T-helper 2 cell treated with Interferon-gamma antibody and Interleukin-4, amounts not matched to agents 5 μg/mL and 100 μg/mL, for 36 hours (primary cell): ENCODE measurements around the gene CTIF.
A peak's percentile ranks its signal among the peaks of the same experiment; 100 is the strongest.

Experiments
- DNase-seq: peaks from one replicate; pipeline ENCODE4 v3.0.0; 2021; ENCODE audit warnings: low spot score
- H3K27ac Mint-ChIP-seq: one replicate; pipeline ENCODE4 v1.8.0; 2021; ENCODE audit warnings: mild to moderate bottlenecking, mixed read lengths
- H3K27me3 Mint-ChIP-seq: one replicate; pipeline ENCODE4 v1.8.0; 2021; ENCODE audit warnings: low read depth, mixed read lengths
- H3K36me3 Mint-ChIP-seq: one replicate; pipeline ENCODE4 v1.8.0; 2021; ENCODE audit warnings: low read depth, mixed read lengths
- H3K4me1 Mint-ChIP-seq: one replicate; pipeline ENCODE4 v1.8.0; 2021; ENCODE audit warnings: low read depth, mixed read lengths
- H3K4me3 Mint-ChIP-seq: one replicate; pipeline ENCODE4 v1.8.0; 2022; ENCODE audit warnings: mild to moderate bottlenecking, moderate library complexity, mixed read lengths
- H3K9me3 Mint-ChIP-seq: one replicate; pipeline ENCODE4 v1.8.0; 2021; ENCODE audit warnings: mixed read lengths

The CTIF gene

GRCh38 chr18:48815179-48815515 lies 276.3 kb downstream of the CTIF start:
- Mint-ChIP-seq H3K27ac (no peak overlapping the region), H3K36me3 (no peaks in the 10 kb centered on the region), H3K27me3 (peaks cover 2% of the 10 kb centered on the region), H3K4me1 (peaks cover 31% of the 10 kb centered on the region), H3K9me3 (no peaks in the 10 kb centered on the region), H3K4me3 (no peak overlapping the region)
- DNase-seq: no peak

DNA sequence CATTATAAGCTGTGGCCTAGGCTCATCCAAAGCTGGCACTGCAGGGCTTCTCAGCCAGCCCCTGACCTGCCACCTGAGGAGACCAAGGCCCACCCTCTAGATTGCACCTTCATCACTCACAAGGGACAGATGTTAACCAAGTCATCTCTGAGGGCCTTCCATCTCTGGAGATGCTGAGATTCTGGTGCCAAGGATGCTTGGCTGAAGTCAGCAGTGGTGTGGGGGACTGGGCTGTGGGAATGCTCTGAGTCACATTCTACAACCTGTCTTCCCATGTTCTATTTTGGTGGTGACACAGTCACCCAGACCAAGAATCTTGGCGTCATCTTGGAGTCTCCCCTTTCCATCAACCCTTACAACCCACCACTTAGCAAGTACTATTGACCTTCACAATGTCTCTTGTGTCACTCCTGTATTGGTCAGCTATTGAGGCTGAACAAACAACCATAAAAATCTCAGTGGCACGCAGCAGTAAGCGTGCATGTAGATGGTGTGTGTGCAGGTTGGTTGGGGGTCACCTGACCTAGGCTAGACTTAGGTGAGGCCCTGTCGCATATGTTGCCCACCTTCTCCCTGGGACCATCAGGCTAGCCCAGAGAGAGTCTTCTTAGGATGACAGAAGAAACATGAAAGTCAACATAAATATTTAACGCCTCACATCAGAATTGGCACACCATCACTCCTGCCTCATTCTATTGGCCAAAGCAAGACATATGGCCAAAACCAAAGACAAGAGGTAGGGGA lies 276.9 kb downstream of the CTIF start:
- Mint-ChIP-seq H3K27ac (peak overlapping the region; percentile 18), H3K27me3 (no peaks in the 10 kb centered on the region), H3K36me3 (no peaks in the 10 kb centered on the region), H3K4me3 (no peak overlapping the region), H3K9me3 (no peaks in the 10 kb centered on the region), H3K4me1 (peaks cover 37% of the 10 kb centered on the region)
- peak; percentile 27 for DNase-seq

DNA sequence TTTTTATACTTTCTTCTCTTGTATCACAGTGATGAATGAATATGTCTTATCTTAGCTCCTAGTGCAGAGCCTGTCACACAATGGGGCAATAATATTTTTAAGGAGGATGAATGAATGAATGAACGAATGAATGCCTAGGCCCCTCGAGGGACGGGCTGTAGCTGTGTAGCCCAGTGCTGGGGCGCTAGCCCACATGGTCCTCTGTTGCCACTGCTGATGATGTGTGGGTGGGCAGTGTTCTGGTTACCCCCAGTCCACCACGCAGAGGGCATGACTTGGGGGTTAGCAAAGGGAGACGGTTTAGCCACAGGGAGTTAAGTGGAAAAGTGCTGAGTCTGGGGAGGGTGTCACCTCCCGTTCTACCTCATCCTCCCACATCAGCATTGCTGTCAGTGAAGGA lies 277.7 kb downstream of the CTIF start:
- no peak overlapping the region for H3K4me3 Mint-ChIP-seq
- no peak for DNase-seq
- no peaks in the 10 kb centered on the region for H3K9me3 Mint-ChIP-seq
- H3K27me3 Mint-ChIP-seq: no peaks in the 10 kb centered on the region
- H3K27ac Mint-ChIP-seq: peak overlapping the region; percentile 13
- H3K4me1 Mint-ChIP-seq: peaks cover 40% of the 10 kb centered on the region
- H3K36me3 Mint-ChIP-seq: no peaks in the 10 kb centered on the region

DNA sequence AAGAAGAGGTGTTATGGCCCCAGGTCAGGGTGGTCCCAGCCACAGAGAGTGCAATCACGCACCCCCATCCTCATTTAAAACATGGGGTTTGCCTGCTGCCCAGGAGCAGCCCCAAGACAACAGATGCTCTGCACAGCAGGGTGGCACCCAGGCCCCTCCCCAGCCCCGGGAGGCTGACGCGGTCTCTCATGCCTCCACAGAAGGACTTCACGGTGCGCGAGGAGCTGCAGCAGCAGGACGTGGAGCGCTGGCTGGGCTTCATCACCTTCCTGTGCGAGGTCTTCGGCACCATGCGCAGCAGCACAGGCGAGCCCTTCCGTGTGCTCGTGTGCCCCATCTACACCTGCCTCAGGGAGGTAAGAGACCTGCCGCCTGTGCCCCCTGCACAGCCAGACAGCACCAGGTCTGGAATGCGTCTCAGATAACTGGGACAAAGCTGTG lies 278.2 kb downstream of the CTIF start:
- no peak for DNase-seq
- Mint-ChIP-seq H3K4me3 (no peak overlapping the region), H3K36me3 (no peaks in the 10 kb centered on the region), H3K27me3 (no peaks in the 10 kb centered on the region), H3K27ac (no peak overlapping the region), H3K9me3 (no peaks in the 10 kb centered on the region), H3K4me1 (peaks cover 40% of the 10 kb centered on the region)

DNA sequence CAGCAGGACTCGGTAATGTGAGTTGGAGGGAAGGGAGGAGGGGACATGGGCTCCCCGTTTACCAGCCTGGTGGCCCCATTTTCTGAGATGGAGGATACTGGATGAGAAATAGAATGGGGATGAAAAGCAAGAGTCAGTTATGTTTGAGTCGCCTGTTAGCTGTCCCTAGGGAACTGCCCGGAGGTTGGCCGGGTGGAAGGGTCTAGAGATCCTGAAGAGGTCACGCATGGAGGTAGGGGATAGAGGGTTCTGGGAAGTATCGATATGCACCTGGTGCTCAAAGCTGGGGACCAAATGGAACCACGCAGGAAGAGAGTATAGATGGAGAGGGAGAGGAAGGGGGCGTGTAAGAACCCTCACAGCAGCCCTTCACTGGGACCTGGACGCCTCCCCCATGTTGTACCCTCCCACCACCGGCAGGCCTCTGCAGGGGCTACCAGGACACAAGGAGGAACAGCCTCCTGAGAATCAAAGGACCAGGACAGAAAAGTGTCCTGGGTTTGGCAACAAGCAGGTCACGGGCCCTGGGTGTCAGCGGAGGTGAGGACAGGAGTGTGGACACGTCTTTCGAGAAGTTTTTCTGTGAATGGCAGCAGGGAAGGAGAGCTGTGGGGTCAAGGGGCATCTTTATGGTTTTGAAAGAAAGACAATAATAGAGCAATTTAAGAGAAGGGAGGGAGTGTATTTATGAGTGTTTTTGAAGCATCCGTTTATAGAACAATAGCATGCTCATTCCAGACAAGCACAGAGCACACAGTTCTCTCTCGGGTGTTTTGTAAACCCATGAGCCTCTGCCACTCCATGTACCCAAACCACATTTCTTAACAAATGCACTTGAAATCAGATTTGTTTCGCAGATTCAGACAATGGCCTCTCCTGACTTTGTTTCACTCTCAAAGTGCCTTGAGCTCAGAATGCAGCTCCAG lies 279.8 kb downstream of the CTIF start:
- DNase-seq: no peak
- no peak overlapping the region for H3K27ac Mint-ChIP-seq
- peaks cover 31% of the 10 kb centered on the region for H3K4me1 Mint-ChIP-seq
- H3K27me3 Mint-ChIP-seq: no peaks in the 10 kb centered on the region
- H3K36me3 Mint-ChIP-seq: no peaks in the 10 kb centered on the region
- no peaks in the 10 kb centered on the region for H3K9me3 Mint-ChIP-seq
- no peak overlapping the region for H3K4me3 Mint-ChIP-seq

- Mint-ChIP-seq H3K4me1 (peaks cover 24% of the 10 kb centered on the region), H3K9me3 (no peaks in the 10 kb centered on the region), H3K27ac (no peak overlapping the region), H3K4me3 (no peak overlapping the region), H3K27me3 (no peaks in the 10 kb centered on the region), H3K36me3 (no peaks in the 10 kb centered on the region)
- no peak for DNase-seq
Measured at GRCh38 chr18:48819276-48819675, 280.4 kb downstream of the CTIF start.

DNA sequence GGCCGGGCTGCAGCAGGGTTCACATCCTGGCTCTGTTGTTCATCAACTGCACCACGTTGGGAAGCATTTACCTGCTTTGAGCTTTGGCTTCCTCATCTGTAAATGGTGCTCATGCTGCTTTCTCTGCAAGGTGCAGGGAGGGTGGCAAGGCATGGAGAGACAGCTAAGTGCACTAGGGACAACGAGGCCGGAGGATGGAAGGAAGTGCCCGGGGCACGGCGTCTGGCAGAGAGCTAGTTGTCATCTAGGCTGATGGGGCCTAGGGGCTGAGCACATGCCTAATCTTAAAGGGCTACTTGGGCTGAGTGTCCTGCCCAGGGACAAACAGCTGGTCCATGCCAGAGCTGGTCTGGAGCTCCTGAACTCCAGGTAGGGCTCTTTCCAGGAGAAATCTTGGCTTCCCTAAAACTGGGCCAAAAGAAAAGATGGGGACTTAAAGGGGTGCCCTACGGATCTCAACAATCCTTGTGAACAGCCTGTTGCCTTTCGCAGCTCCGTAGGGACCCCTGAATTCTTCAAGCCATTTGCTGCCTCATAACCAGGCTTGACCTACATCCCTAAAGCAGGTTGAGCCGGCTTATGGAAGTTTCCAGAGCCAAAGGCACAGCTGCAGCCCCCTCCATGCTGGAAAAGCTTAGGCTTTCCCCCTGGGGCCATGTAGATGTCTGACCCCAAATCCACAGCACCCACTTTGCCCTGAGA lies 281.1 kb downstream of the CTIF start:
- H3K27ac Mint-ChIP-seq: no peak overlapping the region
- no peak for DNase-seq

GRCh38 chr18:48820483-48821250 lies 281.8 kb downstream of the CTIF start:
- Mint-ChIP-seq H3K27ac (peak overlapping the region; percentile 18), H3K27me3 (no peaks in the 10 kb centered on the region), H3K36me3 (no peaks in the 10 kb centered on the region), H3K4me3 (no peak overlapping the region), H3K9me3 (no peaks in the 10 kb centered on the region), H3K4me1 (peaks cover 14% of the 10 kb centered on the region)
- DNase-seq: peak; percentile 42

More for the DNA sequence above, 281.1 kb downstream of the CTIF start:
- no peak overlapping the region for H3K4me3 Mint-ChIP-seq
- no peaks in the 10 kb centered on the region for H3K9me3 Mint-ChIP-seq
- no peaks in the 10 kb centered on the region for H3K36me3 Mint-ChIP-seq
- H3K4me1 Mint-ChIP-seq: peaks cover 18% of the 10 kb centered on the region
- no peaks in the 10 kb centered on the region for H3K27me3 Mint-ChIP-seq

DNA sequence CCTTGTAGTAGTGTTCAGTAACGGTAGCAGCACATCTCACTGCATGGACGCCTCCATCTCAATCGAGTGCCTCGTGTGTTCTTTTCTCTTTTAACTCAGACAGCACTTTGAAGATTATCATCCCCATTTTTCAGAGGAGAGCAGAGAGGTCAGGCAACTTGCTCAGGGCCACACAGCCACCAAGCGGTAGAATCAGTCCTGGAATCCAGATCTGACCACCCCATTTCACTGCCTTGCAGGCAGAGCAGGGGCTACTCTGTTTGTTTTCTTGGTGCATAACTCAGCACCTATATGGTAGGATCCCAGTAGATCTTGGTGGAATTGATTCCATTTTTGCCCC lies 282.4 kb downstream of the CTIF start:
- Mint-ChIP-seq H3K27me3 (no peaks in the 10 kb centered on the region), H3K27ac (peak overlapping the region; percentile 18), H3K9me3 (no peaks in the 10 kb centered on the region), H3K4me3 (no peak overlapping the region), H3K4me1 (peaks cover 11% of the 10 kb centered on the region), H3K36me3 (no peaks in the 10 kb centered on the region)
- DNase-seq: no peak

- Mint-ChIP-seq H3K36me3 (no peaks in the 10 kb centered on the region), H3K27me3 (no peaks in the 10 kb centered on the region), H3K4me3 (no peak overlapping the region), H3K4me1 (peaks cover 14% of the 10 kb centered on the region), H3K27ac (no peak overlapping the region), H3K9me3 (no peaks in the 10 kb centered on the region)
- no peak for DNase-seq
Measured at GRCh38 chr18:48821845-48822244, 283.0 kb downstream of the CTIF start.

DNA sequence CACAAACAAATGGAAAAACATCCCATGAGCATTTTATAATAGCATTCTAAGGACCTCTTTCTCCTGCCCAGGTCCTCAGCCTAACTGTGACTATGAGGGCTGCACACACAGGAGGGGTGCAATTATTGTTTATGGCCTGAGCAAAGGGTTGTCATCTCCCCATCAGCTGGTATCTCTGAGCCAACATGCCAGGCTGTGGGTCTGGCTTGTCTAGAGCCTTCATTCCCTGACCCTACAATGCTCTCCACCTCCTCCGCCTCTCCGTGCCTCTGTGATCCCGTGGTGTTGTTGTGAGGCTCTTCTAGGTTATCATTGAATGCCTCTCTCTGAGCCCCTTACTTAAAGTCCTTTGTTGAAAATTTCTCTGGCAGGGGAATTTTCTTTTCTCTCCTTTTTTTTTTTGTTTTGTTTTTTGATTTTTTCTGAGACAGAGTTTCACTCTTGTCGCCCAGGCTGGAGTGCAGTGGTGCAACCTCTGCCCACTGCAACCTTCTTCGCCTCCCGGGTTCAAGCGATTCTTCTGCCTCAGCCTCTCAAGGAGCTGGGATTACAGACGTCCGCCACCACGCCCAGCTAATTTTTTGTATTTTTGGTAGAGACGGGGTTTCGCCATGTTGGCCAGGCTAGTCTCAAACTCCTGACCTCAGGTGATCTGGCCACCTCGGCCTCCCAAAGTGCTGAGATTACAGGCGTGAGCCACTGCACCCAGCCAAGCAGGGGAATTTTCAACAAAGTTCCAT lies 285.6 kb downstream of the CTIF start:
- H3K4me1 Mint-ChIP-seq: peaks cover 14% of the 10 kb centered on the region
- no peak for DNase-seq

GRCh38 chr18:48825101-48825745 lies 286.4 kb downstream of the CTIF start:
- no peaks in the 10 kb centered on the region for H3K36me3 Mint-ChIP-seq
- no peaks in the 10 kb centered on the region for H3K9me3 Mint-ChIP-seq
- no peak for DNase-seq
- H3K4me3 Mint-ChIP-seq: no peak overlapping the region
- peaks cover 13% of the 10 kb centered on the region for H3K4me1 Mint-ChIP-seq
- no peak overlapping the region for H3K27ac Mint-ChIP-seq
- no peaks in the 10 kb centered on the region for H3K27me3 Mint-ChIP-seq

More for the DNA sequence above, 285.6 kb downstream of the CTIF start:
- Mint-ChIP-seq H3K27ac (no peak overlapping the region), H3K36me3 (no peaks in the 10 kb centered on the region), H3K9me3 (no peaks in the 10 kb centered on the region), H3K27me3 (no peaks in the 10 kb centered on the region), H3K4me3 (no peak overlapping the region)

DNA sequence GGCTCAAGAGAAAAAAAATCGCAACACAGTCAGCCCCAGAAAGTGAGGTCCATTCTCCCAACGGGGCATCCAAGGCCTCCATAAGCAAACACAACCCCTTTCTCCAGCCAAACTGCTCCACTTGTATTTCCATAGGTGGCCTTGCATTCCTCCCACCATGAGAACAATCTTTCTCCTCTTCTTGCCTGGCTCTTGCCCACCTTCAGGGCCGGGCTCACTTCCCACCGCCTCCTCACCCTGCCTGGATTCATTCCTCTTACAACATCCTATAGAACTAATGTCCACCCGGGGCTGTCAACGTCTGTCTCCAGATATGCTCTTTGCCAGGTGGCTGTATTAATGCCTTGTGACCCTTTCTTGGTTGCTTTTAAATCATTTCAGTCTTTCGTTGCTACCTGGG lies 287.4 kb downstream of the CTIF start:
- no peak for DNase-seq
- Mint-ChIP-seq H3K4me1 (peaks cover 9% of the 10 kb centered on the region), H3K36me3 (no peaks in the 10 kb centered on the region), H3K27ac (no peak overlapping the region), H3K9me3 (no peaks in the 10 kb centered on the region), H3K27me3 (no peaks in the 10 kb centered on the region), H3K4me3 (no peak overlapping the region)
